GM18870 (cell line): Measurements from ENCODE around the gene PPP1R3G.
"Not testable (repeated sequence)": the region's sequence is repeated elsewhere in the genome, so short reads cannot be mapped to it uniquely, and the experiment has no call there.

ENCODE experiments used
- ATAC-seq: cut with Tn5 transposase; IDR thresholded peaks from one replicate; pipeline ENCODE4 v1.9.1; 2021; ENCODE audit warnings: moderate library complexity; ENCODE audit not compliant: unreplicated experiment

Gene PPP1R3G

GRCh38 chr6:5084781-5085647 is at the start of gene PPP1R3G:
Gene PPP1R3G (plus strand): TSS chr6:5085341. CDS start chr6:5085486, 145 bp downstream.
- no peak for ATAC-seq

DNA sequence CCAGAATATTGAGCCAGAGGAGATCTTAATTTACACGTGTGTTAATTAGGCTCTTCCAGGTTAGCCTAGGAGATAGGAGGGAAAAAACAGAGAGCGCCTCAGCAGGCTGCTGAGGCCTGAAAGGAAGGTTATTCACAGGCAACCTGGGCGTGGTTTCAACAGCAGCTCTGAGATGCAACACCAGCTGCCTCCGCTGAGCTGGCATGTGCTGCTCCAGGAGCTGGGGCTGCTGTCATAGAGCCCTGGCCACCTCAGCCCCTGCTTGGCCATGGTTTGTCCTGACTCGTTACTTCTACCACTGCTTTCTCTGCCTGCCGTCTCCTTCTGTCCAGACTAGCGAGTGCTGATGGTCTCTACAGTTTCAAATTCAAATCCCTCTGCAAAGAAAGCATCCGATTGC is 48.9 kb upstream of the PPP1R3G start:
- no peak for ATAC-seq

DNA sequence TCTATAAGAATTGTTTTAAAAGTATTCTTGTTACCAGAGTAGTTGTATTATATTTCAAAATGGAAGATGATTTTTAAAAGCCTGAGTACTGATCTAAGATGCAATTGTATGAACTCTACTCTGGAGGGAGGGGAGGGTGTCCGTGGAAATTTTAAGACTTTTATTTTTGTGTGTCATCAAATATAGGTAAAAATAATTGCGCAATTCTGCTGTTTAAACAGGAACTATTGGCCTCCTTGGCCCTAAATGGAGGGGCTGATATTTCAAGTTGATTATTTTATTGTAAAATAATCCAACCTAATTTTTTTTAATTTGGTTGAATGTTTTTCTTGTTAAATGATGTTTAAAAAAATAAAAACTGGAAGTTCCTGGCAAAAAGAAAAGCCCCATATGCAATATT is 43.2 kb upstream of the PPP1R3G start:
- no peak for ATAC-seq

GRCh38 chr6:5042436-5042835 is 42.7 kb upstream of the PPP1R3G start:
- ATAC-seq, result no peak

DNA sequence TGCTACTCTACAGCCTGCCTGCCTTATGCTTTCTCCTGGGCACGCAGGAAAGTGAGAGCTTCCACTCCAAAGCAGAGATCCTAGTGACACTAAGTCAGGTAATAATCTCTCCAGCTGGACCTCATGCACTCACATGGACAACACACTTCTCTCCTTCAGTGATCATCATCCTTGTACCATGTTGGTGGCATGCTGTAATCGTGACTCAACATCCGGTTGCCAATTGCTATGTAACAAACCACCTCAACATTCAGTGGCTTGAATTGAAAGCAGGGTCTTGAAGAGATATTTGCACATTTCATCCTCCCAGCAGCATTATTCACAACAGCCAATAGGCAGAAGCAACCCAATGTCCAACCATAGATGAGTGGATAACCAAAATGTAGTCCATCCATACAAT is 40.3 kb upstream of the PPP1R3G start:
- ATAC-seq, result no peak

DNA sequence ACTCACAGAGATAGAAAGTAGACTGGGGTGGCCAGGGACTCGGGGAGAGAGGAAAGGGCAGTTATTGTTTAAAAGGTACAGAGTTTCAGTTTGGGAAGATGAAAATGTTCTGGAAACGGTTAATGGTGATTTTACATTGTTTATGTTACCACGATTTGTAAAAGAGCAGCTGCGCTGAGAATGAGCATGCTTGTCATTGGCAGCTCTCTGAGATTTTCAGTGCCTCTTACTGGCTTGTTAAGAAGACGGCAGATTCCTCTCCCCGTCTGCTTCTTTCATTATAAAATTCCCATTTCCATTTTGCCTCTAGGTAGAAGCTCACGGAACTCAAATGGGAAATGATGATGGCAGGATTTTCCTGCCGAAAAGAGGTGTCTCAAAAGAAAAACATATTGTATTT is 39.7 kb upstream of the PPP1R3G start:
- ATAC-seq, result no peak

DNA sequence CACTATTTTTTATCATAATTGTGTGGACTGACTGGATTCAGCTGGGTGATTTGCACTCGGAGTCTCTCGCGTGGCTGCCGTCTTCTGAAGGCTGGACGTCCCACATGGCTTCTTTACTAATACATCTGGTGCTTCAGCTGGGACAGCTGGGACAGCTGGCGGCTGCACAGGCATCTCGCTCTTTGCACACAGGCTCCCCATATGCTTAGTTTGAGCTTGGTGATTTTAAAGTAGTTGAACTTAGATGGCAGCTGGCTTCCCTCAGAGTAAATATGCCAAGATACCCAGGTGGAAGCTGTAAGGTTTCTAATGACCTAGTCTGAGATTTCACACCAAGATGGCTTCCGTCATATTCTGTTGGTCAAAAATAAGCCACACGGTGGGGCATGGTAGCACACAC is 38.7 kb upstream of the PPP1R3G start:
- no peak for ATAC-seq

GRCh38 chr6:5050009-5050408 is 35.1 kb upstream of the PPP1R3G start:
- no peak for ATAC-seq

- no peak for ATAC-seq
These were observed 33.7 kb upstream of the PPP1R3G start for GRCh38 chr6:5051394-5051793.

GRCh38 chr6:5053038-5053437 is 32.1 kb upstream of the PPP1R3G start:
- ATAC-seq, result no peak

DNA sequence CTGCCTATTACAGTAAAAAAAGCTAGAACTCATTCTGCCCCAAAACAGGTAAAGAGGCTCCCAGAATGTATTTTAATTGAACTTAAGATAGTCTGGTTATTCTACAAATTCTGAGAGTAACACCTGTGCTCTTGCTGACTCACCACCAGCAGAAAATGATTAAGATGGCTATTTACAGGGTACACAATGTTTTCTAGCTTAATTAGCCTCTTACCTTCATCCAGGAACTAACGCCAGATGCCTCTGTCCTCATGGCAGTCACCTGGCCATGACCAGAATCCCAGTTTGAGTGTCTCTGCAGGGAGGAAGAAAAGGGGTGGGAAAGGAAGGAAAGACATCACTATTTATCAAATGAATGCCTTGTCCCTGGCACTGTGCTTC is 31.3 kb upstream of the PPP1R3G start:
- no peak for ATAC-seq

DNA sequence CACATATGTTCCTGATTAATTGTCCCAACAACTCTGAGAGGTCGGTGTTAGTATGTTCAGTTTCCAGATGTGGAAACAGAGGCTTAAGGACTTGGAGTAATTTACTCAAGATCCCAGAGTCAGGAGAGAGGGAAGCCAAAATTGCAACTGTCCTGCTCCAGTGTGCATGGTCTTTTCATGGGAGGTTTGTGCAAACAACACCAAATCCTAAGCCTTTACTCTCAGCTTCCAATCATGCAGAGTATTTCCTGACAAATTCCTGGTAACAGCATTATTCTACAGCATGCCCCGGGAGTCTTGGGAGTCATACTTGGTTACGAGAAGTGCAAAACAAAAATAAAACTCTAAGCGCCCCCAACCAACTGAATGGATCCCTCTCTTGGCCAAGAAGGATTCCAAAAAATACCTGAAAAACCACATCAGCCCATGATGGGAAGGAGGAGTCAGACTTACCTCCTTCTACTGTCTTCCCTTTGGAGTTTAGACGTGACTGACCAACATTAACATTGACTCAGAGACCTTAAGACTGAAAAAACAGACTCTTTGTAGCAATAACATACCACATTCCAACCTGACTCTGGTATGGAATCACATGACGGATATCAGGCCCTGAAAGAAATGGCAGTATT is 30.8 kb upstream of the PPP1R3G start:
- ATAC-seq, result no peak

GRCh38 chr6:5055118-5055517 is 30.0 kb upstream of the PPP1R3G start:
- no peak for ATAC-seq

DNA sequence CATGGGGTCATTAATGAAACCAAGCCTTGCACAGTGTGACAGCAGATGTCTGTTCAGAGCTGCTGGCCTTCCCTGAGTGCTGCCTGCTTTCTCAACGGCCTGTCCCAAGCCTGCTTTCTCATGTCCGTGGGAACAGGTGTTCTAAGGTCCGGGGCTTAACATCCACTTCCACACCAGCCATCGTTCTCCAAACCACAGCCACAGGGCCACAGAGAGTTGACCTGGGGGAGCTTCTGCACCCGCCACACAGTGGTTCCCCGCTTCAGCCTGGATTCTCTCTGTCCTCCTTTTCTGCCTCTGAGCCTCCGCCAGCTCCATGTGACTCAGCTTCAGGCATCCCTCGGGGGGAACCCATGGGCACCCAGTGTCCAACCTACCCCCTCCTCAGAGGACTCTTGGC is 26.9 kb upstream of the PPP1R3G start:
- ATAC-seq, result no peak

GRCh38 chr6:5059036-5059896 is 25.9 kb upstream of the PPP1R3G start:
- ATAC-seq, result no peak

GRCh38 chr6:5060439-5060838 is 24.7 kb upstream of the PPP1R3G start:
- ATAC-seq, result not testable (repeated sequence)

DNA sequence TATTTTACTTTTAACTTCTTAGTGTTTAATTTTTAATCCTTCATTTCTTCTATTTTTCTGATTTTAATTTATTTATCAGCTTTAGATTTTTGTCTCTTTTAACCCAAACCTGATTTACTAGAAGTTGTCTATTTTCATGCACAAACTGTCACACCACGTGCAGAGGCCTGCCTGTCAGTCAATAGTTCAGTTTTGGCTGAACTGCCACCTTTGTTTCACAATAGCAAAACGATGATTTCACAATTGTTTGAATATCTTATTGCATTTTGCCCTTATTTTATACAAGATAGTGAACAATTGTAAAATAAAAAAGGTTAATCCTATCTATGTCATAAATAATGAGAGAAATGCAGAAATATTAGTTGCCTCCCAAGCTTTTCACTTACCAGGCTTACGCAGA is 24.0 kb upstream of the PPP1R3G start:
- no peak for ATAC-seq

- no peak for ATAC-seq
These were observed 21.5 kb upstream of the PPP1R3G start for GRCh38 chr6:5063617-5064016.

DNA sequence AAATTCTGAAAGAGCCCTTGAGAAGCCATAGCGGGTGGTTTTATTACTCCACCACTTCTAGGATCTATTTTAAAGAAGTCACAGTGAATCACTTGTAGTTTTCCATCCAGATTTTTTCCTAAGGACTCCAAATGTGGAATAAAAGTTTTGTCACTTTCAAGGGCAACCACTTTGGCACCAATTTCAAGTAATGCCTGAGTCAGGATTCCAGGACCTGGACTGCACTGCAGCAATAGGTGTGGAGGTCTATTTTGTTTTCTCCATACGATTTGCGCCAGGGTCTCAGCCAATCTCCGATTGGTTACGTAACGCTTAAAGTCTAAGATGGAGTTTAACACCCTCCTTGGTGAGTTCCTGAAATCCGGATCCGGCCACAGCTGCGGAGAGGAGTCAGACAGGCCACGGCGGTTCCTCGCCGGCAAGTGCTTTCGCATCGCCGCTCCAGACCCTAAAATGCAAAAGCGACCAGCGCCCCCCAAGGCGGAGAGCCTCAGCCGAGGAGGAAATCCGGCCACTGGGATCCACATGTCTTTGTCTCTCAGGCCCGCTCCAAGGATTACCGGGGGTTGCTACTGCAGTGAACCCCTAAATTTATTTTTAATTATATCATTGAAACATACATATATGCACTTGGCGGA is 18.6 kb upstream of the PPP1R3G start:
- no peak for ATAC-seq

- no peak for ATAC-seq
These were observed 17.8 kb upstream of the PPP1R3G start for GRCh38 chr6:5067305-5067704.

DNA sequence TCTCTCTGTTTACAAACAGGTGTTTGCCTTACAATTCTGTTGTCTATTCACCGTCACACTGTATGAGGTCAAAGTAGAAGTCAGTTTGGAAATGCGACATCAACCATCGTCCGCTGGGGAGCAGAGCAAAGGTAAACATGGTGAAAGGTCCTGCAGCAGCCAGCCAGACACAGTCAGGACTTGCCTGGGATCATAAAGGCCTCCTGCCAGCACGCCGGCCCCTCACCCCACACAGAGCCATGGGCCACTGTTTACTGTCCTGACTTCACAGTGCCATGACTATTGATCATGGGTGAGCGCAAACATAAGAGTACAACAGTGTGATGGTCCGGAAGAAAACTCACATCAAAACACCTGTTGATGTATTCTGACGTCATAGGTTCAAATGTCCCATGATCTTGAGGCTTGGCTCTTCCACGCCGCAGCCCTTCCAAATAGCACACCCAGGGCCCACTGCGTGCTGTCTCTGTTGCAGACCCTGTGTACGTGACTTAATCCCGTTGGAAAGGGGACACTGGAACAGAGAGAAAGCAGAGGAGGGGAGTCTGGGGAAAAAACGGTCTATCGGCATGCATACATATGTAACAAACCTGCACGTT is 16.9 kb upstream of the PPP1R3G start:
- no peak for ATAC-seq
